Measurements from ENCODE around the gene KIF24. TPM values are rescaled to one million over a fixed set of nuclear protein-coding genes. Genes with fewer than 3 reads are reported as not detected.

KIF24 gene
- total RNA-seq, 1 experiment from 2014 or later = 5.8 TPM

GRCh38 chr9:34371886-34372466 is 42.9 kb upstream of the KIF24 start:
- ATAC-seq (no peak), DNase-seq (ENCODE audit: low read depth, low spot score) (no peak)
- Histone ChIP-seq H3K9me2 (ENCODE audit: insufficient read depth) (no peaks in the 10 kb centered on the region), H3K36me3 (ENCODE audit: control insufficient read depth in 1 of 2, insufficient read depth in 2 of 2, low read length in 2 of 2) (peaks cover 0 to 2% of the 10 kb centered on the region in 2 experiments; a peak in 1 of 4 replicates), H4K20me1 (ENCODE audit: insufficient read depth) (no peaks in the 10 kb centered on the region), H3K4me1 (ENCODE audit: control insufficient read depth in 1 of 2, insufficient read depth in 2 of 2, low read length in 2 of 2) (peaks cover 15 to 19% of the 10 kb centered on the region in 2 experiments), H2AFZ (ENCODE audit: low read depth, low read length, poor library complexity, severe bottlenecking) (no peak overlapping the region), H3K27me3 (ENCODE audit: insufficient read depth, low read length) (no peaks in the 10 kb centered on the region), H3K9ac (ENCODE audit: low read length) (no peak overlapping the region), H3K79me2 (ENCODE audit: insufficient read depth, low read length) (no peaks in the 10 kb centered on the region), H3K4me3 (replicated peaks in 1 of 2; ENCODE audit: low read depth in 1 of 2, low read length in 2 of 2) (no peak overlapping the region), H3K4me2 (ENCODE audit: low read length) (no peak overlapping the region), H3K27ac (ENCODE audit: low read depth, low read length) (no peak overlapping the region), H3K9me3 (ENCODE audit: control insufficient read depth in 1 of 2, insufficient read depth in 1 of 2, low read depth in 1 of 2, low read length in 2 of 2) (no peaks in the 10 kb centered on the region)
- ChIA-PET RAD21 (ENCODE audit: low non-redundant PET in 1 of 2, low total read pairs in 2 of 2, uncharacterized antibody in 2 of 2, unreplicated experiment in 2 of 2) (no interaction called here), POLR2A (no interaction called here), CTCF (no interaction called here)
- no TSS peak for BruUV-seq (replicated peaks)
- TF ChIP-seq POLR2A (IDR thresholded peaks at IDR 0.05; ENCODE audit: borderline replicate concordance, extremely low read depth, insufficient read depth, insufficient read length) (no peak), SIN3A (IDR thresholded peaks at IDR 0.05; ENCODE audit: low read depth) (no peak), CEBPB (IDR thresholded peaks at IDR 0.05; ENCODE audit: low read depth) (no peak), CBX3 (IDR thresholded peaks at IDR 0.05; ENCODE audit: low read depth) (no peak), SP1 (IDR thresholded peaks at IDR 0.05; ENCODE audit: low read depth) (no peak), CTCF (IDR thresholded peaks at IDR 0.05 in 2 of 3, conservative IDR thresholded peaks at IDR 0.05 in 1 of 3; ENCODE audit: borderline replicate concordance in 1 of 3, insufficient read depth in 1 of 3, low read depth in 2 of 3, low read length in 2 of 3) (no peak), EGR1 (IDR thresholded peaks at IDR 0.05; ENCODE audit: low read depth) (no peak), TCF7L2 (IDR thresholded peaks at IDR 0.05; ENCODE audit: borderline replicate concordance, extremely low read depth, insufficient read depth, insufficient read length) (no peak), EZH2 (IDR thresholded peaks at IDR 0.05) (no peak), ZNF274 (IDR thresholded peaks at IDR 0.05; ENCODE audit: low read depth, low read length) (no peak), POLR2AphosphoS5 (IDR thresholded peaks at IDR 0.05; ENCODE audit: low read depth, low read length) (no peak), ATF3 (IDR thresholded peaks at IDR 0.05) (no peak), EZH2phosphoT487 (IDR thresholded peaks at IDR 0.05; ENCODE audit: borderline replicate concordance) (no peak), SRF (IDR thresholded peaks at IDR 0.05; ENCODE audit: low read depth) (no peak)
- intact Hi-C loops (cut with micrococcal nuclease) = no loop called here

Measured in HCT116 (cell line).